K562 (cell line): ENCODE results near the gene SLC17A4.

ENCODE experiments used
- DPF2 ChIP-seq: fragments of 450-650 bp; IDR thresholded peaks from 2 replicates; pipeline ENCODE4 v1.6.1; 2016
- MYC ChIP-seq, 2 experiments: fragments of 250-450 bp in 1 of 2; sonication (Bioruptor Pico) in 1 of 2; IDR thresholded peaks; 2 replicates each; pipeline versions ENCODE4 v1.5.1 to v1.6.1; 2012 to 2021; ENCODE audit warnings: low read depth in 2 of 2, borderline replicate concordance in 1 of 2, improper control_type of control experiment in 1 of 2, low read length in 1 of 2, mild to moderate bottlenecking in 1 of 2, moderate library complexity in 1 of 2
- RAD21 ChIP-seq, 2 experiments: fragments of 250-450 bp in 1 of 2; fragments of 450-650 bp in 1 of 2; sonication (Bioruptor Pico) in 1 of 2; formaldehyde crosslinking in 1 of 2; IDR thresholded peaks in 1 of 2; conservative IDR thresholded peaks in 1 of 2; 2 replicates each; pipeline versions ENCODE4 v1.4.0 to v1.8.0; 2020 to 2022; ENCODE audit warnings: mild to moderate bottlenecking in 2 of 2, moderate library complexity in 1 of 2
- ZBTB17 ChIP-seq: fragments of 450-650 bp; formaldehyde crosslinking; IDR thresholded peaks from 2 replicates; pipeline ENCODE4 v1.4.0; 2020; ENCODE audit warnings: mild to moderate bottlenecking
- ZNF512 ChIP-seq: IDR thresholded peaks from 2 replicates; pipeline ENCODE4 v1.6.1; 2016; ENCODE audit warnings: missing genetic modification characterization, missing compliant biosample characterization
- TF ChIP-seq, protein P1 (sequence below), 3 experiments: IDR thresholded peaks in 2 of 3; conservative IDR thresholded peaks in 1 of 3; 2 replicates each; pipeline ENCODE4 v1.5.1; 2011 to 2012; ENCODE audit warnings: low read length in 3 of 3, mild to moderate bottlenecking in 3 of 3, control low read depth in 2 of 3, improper control_type of control experiment in 1 of 3, inconsistent platforms in 1 of 3, low read depth in 1 of 3, mixed read lengths in 1 of 3, moderate library complexity in 1 of 3; ENCODE audit not compliant: insufficient read depth in 2 of 3

GRCh38 chr6:25829375-25829774, 74.8 kb downstream of the SLC17A4 start:
- TF ChIP-seq ZBTB17 (CRISPR knock-in tag): no peak
- no peak for TF ChIP-seq RAD21 (CRISPR knock-in tag; conservative IDR thresholded peaks at IDR 0.05 in 1 of 2, IDR thresholded peaks at IDR 0.05 in 1 of 2)
- TF ChIP-seq, protein P1, sequence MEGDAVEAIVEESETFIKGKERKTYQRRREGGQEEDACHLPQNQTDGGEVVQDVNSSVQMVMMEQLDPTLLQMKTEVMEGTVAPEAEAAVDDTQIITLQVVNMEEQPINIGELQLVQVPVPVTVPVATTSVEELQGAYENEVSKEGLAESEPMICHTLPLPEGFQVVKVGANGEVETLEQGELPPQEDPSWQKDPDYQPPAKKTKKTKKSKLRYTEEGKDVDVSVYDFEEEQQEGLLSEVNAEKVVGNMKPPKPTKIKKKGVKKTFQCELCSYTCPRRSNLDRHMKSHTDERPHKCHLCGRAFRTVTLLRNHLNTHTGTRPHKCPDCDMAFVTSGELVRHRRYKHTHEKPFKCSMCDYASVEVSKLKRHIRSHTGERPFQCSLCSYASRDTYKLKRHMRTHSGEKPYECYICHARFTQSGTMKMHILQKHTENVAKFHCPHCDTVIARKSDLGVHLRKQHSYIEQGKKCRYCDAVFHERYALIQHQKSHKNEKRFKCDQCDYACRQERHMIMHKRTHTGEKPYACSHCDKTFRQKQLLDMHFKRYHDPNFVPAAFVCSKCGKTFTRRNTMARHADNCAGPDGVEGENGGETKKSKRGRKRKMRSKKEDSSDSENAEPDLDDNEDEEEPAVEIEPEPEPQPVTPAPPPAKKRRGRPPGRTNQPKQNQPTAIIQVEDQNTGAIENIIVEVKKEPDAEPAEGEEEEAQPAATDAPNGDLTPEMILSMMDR (IDR thresholded peaks at IDR 0.05 in 2 of 3, conservative IDR thresholded peaks at IDR 0.05 in 1 of 3; ENCODE audit: insufficient read depth in 2 of 3, low read depth in 1 of 3, low read length in 3 of 3): no peak
- TF ChIP-seq MYC (IDR thresholded peaks at IDR 0.05; ENCODE audit: low read depth, low read length): no peak
- TF ChIP-seq MYC (CRISPR knock-in tag; IDR thresholded peaks at IDR 0.05; ENCODE audit: borderline replicate concordance, low read depth): no peak
- no peak for TF ChIP-seq DPF2
- no peak for TF ChIP-seq ZNF512 (tag)
